Activated CD8-positive, alpha-beta memory T cell treated with anti-CD3 and anti-CD28 coated beads for 36 hours (primary cell): ENCODE data around the gene MYO3B. TPM values are rescaled to one million over a fixed set of nuclear protein-coding genes. Genes with fewer than 3 reads are reported as not detected.

Experiments
- CTCF ChIA-PET: fragments of 350-600 bp; sonication (Branson Sonifier 250); formaldehyde crosslinking; loops from one replicate; lab custom pipeline; 2021; ENCODE audit warnings: antibody characterized with exemption; lab: Charles Lee
- POLR2A ChIA-PET: fragments of 350-600 bp; sonication (Branson Sonifier 250); formaldehyde crosslinking; loops from one replicate; lab custom pipeline; 2021; ENCODE audit warnings: antibody characterized with exemption; lab: Charles Lee
- total RNA-seq, 2 experiments: library from RNA; stranded (reverse); gene quantifications; one replicate each; pipeline ENCODE4 v1.2.3, GENCODE V29; 2021

The MYO3B gene
- total RNA-seq, 2 experiments from 2014 or later, result 0.19 to 0.31 TPM

DNA sequence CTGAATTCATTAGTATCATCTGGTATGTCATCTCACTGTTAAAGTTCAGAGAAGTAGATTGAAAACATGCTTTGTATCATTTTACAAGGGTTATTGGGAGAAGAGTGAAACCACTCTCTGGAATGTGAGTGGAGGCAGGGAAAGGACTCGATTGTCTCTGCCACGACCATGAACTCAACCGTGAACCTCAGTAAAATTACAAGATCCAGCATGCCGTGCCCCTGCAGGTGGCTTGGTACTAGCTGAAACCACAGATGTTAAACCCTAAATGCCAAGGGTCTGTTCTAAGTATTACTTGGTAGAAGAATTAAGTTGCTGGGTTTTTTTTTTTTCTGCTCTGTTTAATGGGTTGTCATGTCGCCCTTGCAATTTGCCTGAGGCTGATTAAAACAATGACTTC lies 197.2 kb downstream of the MYO3B start:
- ChIA-PET POLR2A (no interaction called here), CTCF (no interaction called here)

GRCh38 chr2:170377500-170378207 lies 199.7 kb downstream of the MYO3B start:
- ChIA-PET POLR2A (no interaction called here), CTCF (interaction anchor here (0.6 kb wide), 1 partner anchor 475 kb away, joined by 3 read pairs; no protein-coding TSS in a partner anchor)

DNA sequence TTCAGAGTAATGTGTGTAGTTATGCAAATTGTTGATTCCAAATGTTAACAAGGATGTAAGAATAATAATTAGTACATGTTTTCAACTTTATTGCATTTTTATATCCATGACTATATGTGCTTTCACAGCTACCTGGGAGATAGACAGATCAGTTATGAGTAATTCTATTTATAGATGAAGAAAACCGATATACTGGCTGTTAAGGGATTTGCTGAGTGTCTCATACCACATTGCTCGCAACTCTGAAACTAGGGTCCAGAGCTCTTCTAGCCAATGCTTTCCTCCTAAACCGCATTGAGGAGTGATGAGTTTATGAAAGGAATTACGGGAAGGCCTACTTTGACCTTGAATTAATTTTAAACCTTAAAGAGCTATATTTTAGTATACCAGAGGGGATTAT lies 202.3 kb downstream of the MYO3B start:
- CTCF ChIA-PET, result no interaction called here
- POLR2A ChIA-PET, result no interaction called here

DNA sequence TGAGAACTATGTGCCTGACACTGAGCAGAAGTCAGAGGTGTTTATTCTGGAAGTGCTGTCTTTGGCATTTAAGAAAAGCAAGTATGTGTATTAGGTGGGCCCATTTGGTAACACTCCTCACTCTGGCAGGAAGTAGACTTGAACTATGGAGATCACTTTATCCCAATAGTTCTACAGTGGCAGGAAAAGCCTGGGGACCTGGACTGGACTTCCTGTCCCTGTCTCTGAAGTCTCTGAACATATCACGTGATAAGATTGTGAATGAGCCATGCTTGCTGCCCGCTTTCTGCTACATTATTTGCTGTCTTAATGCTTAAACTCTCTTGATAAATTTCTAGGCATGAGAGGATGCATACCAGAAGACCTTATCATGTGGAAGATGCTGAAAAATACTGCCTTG lies 203.7 kb downstream of the MYO3B start:
- ChIA-PET CTCF (no interaction called here), POLR2A (no interaction called here)

DNA sequence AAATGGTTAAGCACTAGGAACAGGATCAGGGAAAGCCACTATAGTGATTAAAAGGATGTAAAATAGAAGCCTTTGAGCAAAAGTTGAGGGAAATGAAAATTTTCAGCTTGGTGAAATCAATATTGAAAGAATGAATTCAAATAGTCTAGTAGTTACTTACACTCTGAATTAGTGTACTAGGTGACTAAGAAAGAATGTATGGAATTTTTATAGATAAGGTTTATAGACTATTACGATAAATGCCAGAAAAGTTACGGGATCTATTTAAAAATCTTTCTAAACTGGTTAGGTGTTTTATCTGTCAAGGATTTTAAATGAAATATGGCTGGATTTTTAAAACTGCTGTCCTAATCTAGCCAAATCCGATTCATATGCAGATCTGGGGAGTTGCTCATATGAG lies 208.6 kb downstream of the MYO3B start:
- CTCF ChIA-PET, result no interaction called here
- POLR2A ChIA-PET, result no interaction called here

- ChIA-PET CTCF (no interaction called here), POLR2A (interaction anchor here (0.7 kb wide), 1 partner anchor 40 kb away, joined by 3 read pairs; no protein-coding TSS in a partner anchor)
Measured at GRCh38 chr2:170391018-170391417, 213.1 kb downstream of the MYO3B start.

DNA sequence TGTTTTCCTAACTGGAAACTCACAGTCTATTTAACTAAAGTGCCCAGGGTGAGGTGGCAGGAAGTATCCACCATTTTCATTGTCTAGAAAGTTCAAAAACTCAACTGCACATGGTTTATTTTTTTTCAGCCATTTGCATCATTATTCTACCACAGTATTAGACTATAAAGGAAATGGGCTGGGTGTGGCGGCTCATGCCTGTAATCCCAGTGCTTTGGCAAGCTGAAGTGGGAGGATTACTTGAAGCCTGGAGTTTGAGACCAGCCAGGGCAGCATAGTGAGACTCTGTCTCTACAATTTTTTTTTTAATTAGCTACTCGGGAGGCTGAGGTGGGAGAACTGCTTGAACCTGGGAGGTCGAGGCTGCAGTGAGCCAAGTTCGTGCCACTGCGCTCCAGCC lies 213.8 kb downstream of the MYO3B start:
- CTCF ChIA-PET, result no interaction called here
- POLR2A ChIA-PET, result interaction anchor here (0.7 kb wide), 1 partner anchor 40 kb away, joined by 3 read pairs; no protein-coding TSS in a partner anchor

DNA sequence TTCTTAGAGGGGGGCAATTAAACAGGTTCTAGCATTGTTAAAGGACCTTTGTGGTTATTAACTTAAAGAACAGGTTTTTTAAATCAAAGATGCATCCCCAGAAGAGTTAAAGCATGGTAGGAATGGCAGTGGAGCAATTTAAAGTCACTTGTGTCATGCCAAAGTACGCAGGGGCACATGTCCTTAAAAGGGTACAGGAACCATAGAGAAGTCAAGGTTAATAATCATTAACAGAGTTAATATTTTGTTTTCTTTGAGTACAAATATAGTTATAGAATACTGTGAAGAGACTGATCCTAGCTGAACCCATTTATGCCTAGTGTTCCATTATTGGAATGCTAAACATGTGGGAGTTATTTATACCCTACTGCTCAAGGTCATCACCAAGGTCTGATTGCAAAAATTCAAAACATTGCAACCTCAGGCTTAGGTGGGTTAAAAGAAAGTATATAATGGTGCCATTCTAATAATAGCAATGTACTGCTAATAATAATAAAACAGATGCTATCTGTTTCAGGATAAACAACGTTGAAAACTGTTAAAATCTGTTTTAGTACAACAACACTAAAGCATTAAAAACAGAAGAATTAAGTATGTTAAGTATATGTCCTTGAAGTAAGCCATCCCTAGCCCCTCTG lies 216.0 kb downstream of the MYO3B start:
- ChIA-PET CTCF (interaction anchor here (1.0 kb wide), 1 partner anchor 15 kb away, joined by 3 read pairs; no protein-coding TSS in a partner anchor), POLR2A (no interaction called here)

DNA sequence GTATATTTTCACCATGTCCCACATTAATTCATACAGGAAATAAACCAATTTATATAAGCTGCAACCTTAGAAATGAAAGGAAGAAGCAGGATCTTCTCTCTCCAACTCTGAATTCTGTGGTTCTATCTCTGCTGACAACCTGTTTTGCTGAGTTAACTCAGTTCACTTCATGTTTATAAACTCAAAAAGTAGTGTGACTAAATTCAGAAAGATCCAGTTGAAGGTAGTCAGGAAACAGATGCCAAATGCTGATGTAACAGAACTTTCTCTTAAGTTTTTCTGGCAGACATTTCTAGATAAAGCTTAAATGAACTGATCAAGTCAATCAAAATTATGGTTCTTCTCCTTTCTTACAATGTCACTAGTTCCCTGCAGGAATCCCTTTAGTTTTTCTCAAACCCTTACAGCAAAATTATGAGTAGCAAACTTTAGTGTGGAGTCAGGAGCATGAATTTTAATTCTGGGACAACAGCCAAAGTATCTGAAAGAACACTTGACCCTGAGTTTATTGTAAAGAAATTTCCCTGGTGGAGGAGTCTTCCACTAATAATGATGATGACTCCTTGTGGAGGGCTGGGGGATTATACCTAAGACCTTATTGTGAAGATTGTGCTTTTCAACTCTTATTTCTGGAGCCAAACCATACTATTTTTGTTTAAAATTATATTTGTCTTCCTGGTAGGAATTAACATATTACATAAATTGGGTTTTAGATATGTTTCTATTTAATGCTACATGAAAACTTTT lies 216.9 kb downstream of the MYO3B start:
- CTCF ChIA-PET, result no interaction called here
- POLR2A ChIA-PET, result interaction anchor here (0.5 kb wide), 1 partner anchor 23 kb away, joined by 11 read pairs; no protein-coding TSS in a partner anchor

GRCh38 chr2:170396799-170397459 lies 219.0 kb downstream of the MYO3B start:
- POLR2A ChIA-PET, result no interaction called here
- CTCF ChIA-PET, result interaction anchor here (0.7 to 1.1 kb wide), 2 partner anchors 12 to 775 kb away, joined by 3 to 4 read pairs; no protein-coding TSS in a partner anchor

GRCh38 chr2:170401187-170401586 lies 223.2 kb downstream of the MYO3B start:
- CTCF ChIA-PET, result no interaction called here
- POLR2A ChIA-PET, result no interaction called here

DNA sequence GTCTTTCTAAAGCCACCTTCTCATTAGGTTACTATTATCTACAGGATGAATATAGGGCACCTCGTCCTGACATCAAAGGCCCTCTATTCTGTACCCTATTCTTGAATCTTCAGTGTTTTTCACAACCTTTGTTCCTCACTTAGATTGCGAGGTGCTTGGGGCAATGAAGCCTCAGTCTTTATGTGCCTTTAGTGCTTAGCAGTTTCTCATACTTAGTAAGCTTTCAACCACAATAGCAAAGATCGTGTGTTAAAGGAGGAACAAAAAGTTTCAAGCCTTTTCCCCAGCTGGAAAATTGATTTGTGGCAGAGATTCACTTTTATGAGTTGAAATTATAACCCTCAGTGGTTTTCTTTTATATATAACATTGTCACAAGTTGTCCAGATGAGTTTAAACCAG lies 226.9 kb downstream of the MYO3B start:
- POLR2A ChIA-PET, result no interaction called here
- CTCF ChIA-PET, result interaction anchor here (0.5 kb wide), 1 partner anchor 147 kb away, joined by 8 read pairs; no protein-coding TSS in a partner anchor

GRCh38 chr2:170405326-170405725 lies 227.4 kb downstream of the MYO3B start:
- POLR2A ChIA-PET, result no interaction called here
- CTCF ChIA-PET, result interaction anchor here (0.5 kb wide), 1 partner anchor 146 kb away, joined by 8 read pairs; no protein-coding TSS in a partner anchor

DNA sequence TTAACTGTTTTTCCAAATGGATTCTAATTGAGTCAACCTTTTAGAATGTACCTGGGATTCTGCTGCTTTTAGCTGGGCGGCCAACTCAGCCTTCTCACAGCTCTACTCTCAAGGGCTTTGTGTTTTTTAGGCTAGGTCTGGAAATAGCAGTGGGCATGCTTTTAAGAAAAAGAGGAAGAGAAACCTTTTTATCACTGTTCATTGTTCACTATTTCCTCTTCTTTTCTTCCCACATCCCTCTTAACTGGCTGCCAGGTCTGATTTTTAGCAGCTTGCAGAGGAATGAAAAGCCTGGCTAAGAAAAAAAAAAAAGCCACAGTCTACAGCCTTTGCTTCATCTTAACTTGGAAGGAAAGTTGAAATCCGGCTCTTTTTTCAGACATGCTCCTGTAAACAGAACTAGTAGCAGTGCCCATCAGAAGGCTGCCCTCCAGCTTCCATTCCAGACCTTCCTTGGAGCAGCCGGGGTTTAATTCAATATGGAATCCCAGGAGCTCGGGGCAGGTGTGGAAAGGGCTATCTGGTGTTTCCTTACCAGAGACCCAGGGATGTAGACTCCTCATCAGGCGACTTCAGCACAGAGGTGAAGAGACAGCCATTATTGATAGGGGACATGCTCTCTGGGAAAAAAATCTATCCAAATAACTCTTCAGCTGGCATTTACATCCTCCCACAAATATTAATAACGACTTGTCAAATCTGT lies 230.7 kb downstream of the MYO3B start:
- ChIA-PET CTCF (interaction anchor here (0.5 to 1.5 kb wide), 12 partner anchors 9 to 847 kb away, joined by 3 to 11 read pairs (median 3); partner anchors contain the start of gene GAD1), POLR2A (no interaction called here)

- CTCF ChIA-PET, result interaction anchor here (0.6 to 1.5 kb wide), 10 partner anchors 9 to 408 kb away, joined by 3 to 11 read pairs (median 4); partner anchors contain the start of gene GAD1
Measured at GRCh38 chr2:170409164-170409535, 231.2 kb downstream of the MYO3B start.

DNA sequence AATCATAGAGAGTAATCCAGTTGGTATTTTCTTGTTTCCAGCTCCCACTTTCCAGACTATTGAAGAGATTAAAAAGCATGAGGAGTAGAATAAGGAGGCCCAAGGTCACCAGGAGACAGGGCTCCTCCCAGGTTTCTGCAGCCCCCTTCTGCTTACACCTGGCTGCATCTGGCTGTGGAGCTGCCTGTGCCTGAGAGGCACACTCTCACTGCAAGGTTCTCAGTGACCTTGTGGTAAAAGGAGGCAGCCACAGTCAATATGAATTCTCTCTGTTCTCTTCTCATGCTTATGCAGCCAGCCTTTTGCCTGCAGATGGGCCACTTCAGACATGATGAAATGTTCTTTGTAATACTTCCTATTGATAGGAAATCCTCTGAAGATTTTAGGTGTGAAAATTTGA lies 233.7 kb downstream of the MYO3B start:
- ChIA-PET POLR2A (no interaction called here), CTCF (no interaction called here)

More at GRCh38 chr2:170409164-170409535, 231.2 kb downstream of the MYO3B start:
- POLR2A ChIA-PET, result no interaction called here

GRCh38 chr2:170420961-170421687 lies 243.2 kb downstream of the MYO3B start:
- ChIA-PET CTCF (no interaction called here), POLR2A (no interaction called here)

- ChIA-PET CTCF (no interaction called here), POLR2A (no interaction called here)
Measured at GRCh38 chr2:170423919-170424318, 246.0 kb downstream of the MYO3B start.
